H9 (cell line): ENCODE measurements around the gene ADAM22. TPM values are rescaled to one million over a fixed set of nuclear protein-coding genes. Genes with fewer than 3 reads are reported as not detected.

Source experiments
- DNase-seq: peaks from one replicate; pipeline ENCODE4 v3.0.0-alpha.2; 2017
- H2AFZ ChIP-seq: one replicate; pipeline ENCODE4 v1.6.1; 2013; ENCODE audit warnings: mild to moderate bottlenecking, low read length, control low read depth, moderate library complexity
- H2AK5ac ChIP-seq: 2 replicates; pipeline ENCODE4 v1.6.1; 2013; ENCODE audit warnings: low read length, control low read depth, mixed read lengths; ENCODE audit not compliant: insufficient read length
- H2BK120ac ChIP-seq: one replicate; pipeline ENCODE4 v1.6.1; 2013; ENCODE audit warnings: low read depth, mild to moderate bottlenecking, low read length, control low read depth, inconsistent platforms; ENCODE audit not compliant: poor library complexity, severe bottlenecking
- H2BK12ac ChIP-seq: 2 replicates; pipeline ENCODE4 v1.6.1; 2013; ENCODE audit warnings: low read length, control low read depth, mixed read lengths, low read depth; ENCODE audit not compliant: insufficient read length
- H2BK15ac ChIP-seq: 2 replicates; pipeline ENCODE4 v1.6.1; 2013; ENCODE audit warnings: low read depth, low read length, control low read depth
- H2BK20ac ChIP-seq: one replicate; pipeline ENCODE4 v1.6.1; 2013; ENCODE audit warnings: low read depth, mild to moderate bottlenecking, low read length, control low read depth, inconsistent platforms; ENCODE audit not compliant: poor library complexity, severe bottlenecking
- H2BK5ac ChIP-seq: 2 replicates; pipeline ENCODE4 v1.6.1; 2013; ENCODE audit warnings: low read length, control low read depth, mixed read lengths; ENCODE audit not compliant: insufficient read length
- H3K14ac ChIP-seq: 2 replicates; pipeline ENCODE4 v1.6.1; 2013; ENCODE audit warnings: low read length, control low read depth; ENCODE audit not compliant: insufficient read depth
- H3K18ac ChIP-seq: 2 replicates; pipeline ENCODE4 v1.6.1; 2013; ENCODE audit warnings: low read depth, mild to moderate bottlenecking, mixed read lengths, low read length, control low read depth; ENCODE audit not compliant: insufficient read length
- H3K23ac ChIP-seq: 2 replicates; pipeline ENCODE4 v1.6.1; 2013; ENCODE audit warnings: low read length, control low read depth, mixed read lengths, low read depth; ENCODE audit not compliant: insufficient read length
- H3K23me2 ChIP-seq: 2 replicates; pipeline ENCODE4 v1.6.1; 2013; ENCODE audit warnings: low read depth, mild to moderate bottlenecking, mixed read lengths, low read length, control low read depth; ENCODE audit not compliant: insufficient read length, poor library complexity, severe bottlenecking
- H3K27ac ChIP-seq: 2 replicates; pipeline ENCODE4 v1.5.1; 2013; ENCODE audit warnings: low read length, control low read depth, mixed read lengths, low read depth; ENCODE audit not compliant: insufficient read length
- H3K27me3 ChIP-seq: 2 replicates; pipeline ENCODE4 v1.6.1; 2013; ENCODE audit warnings: low read length, control low read depth, inconsistent platforms; ENCODE audit not compliant: insufficient read depth
- H3K4ac ChIP-seq: 2 replicates; pipeline ENCODE4 v1.6.1; 2013; ENCODE audit warnings: low read depth, mild to moderate bottlenecking, control low read depth, inconsistent platforms, low read length, moderate library complexity
- H3K4me1 ChIP-seq: 2 replicates; pipeline ENCODE4 v1.6.1; 2013; ENCODE audit warnings: low read length, control low read depth, inconsistent platforms; ENCODE audit not compliant: insufficient read depth
- H3K4me2 ChIP-seq: 2 replicates; pipeline ENCODE4 v1.6.1; 2013; ENCODE audit warnings: low read length, control low read depth, mixed read lengths; ENCODE audit not compliant: insufficient read length, insufficient read depth
- H3K56ac ChIP-seq: 2 replicates; pipeline ENCODE4 v1.6.1; 2013; ENCODE audit warnings: low read depth, mild to moderate bottlenecking, mixed read lengths, low read length, control low read depth; ENCODE audit not compliant: insufficient read length
- H3K79me1 ChIP-seq: 2 replicates; pipeline ENCODE4 v1.6.1; 2013; ENCODE audit warnings: low read depth, mild to moderate bottlenecking, moderate library complexity, low read length, control low read depth, inconsistent platforms; ENCODE audit not compliant: insufficient read depth, poor library complexity, severe bottlenecking
- H3K79me2 ChIP-seq: 2 replicates; pipeline ENCODE4 v1.6.1; 2013; ENCODE audit warnings: low read length, control low read depth, inconsistent platforms; ENCODE audit not compliant: insufficient read depth
- H3K9ac ChIP-seq: 2 replicates; pipeline ENCODE4 v1.6.1; 2013; ENCODE audit warnings: low read length, control low read depth, mixed read lengths; ENCODE audit not compliant: insufficient read length; ENCODE audit errors: extremely low read depth
- H3K9me3 ChIP-seq: one replicate; pipeline ENCODE4 v1.6.1; 2013; ENCODE audit warnings: low read depth, low read length, inconsistent platforms; ENCODE audit not compliant: control insufficient read depth
- H3T11ph ChIP-seq: one replicate; pipeline ENCODE4 v1.6.1; 2013; ENCODE audit warnings: mild to moderate bottlenecking, low read length, control low read depth, inconsistent platforms
- H4K20me1 ChIP-seq: one replicate; pipeline ENCODE4 v1.6.1; 2013; ENCODE audit not compliant: control insufficient read depth, insufficient read length, insufficient read depth
- H4K5ac ChIP-seq: 2 replicates; pipeline ENCODE4 v1.6.1; 2013; ENCODE audit warnings: low read depth, mild to moderate bottlenecking, mixed read lengths, low read length, control low read depth; ENCODE audit not compliant: insufficient read length
- H4K8ac ChIP-seq: replicated peaks from 2 replicates; pipeline ENCODE4 v1.6.1; 2013; ENCODE audit warnings: low read length, control low read depth, mixed read lengths, low read depth; ENCODE audit not compliant: insufficient read length
- H4K91ac ChIP-seq: 2 replicates; pipeline ENCODE4 v1.6.1; 2013; ENCODE audit warnings: low read depth, mild to moderate bottlenecking, moderate library complexity, mixed read lengths, low read length, control low read depth; ENCODE audit not compliant: insufficient read length
- H3K27ac Mint-ChIP-seq, 3 experiments: 2 replicates in 2 of 3; 3 replicates in 1 of 3; pipeline ENCODE4 v1.8.0; 2020 to 2021; ENCODE audit warnings: mixed read lengths in 3 of 3, mild to moderate bottlenecking in 1 of 3, moderate library complexity in 1 of 3
- H3K27me3 Mint-ChIP-seq: 2 replicates; pipeline ENCODE4 v1.8.0; 2021; ENCODE audit warnings: low read depth, mild to moderate bottlenecking, moderate library complexity, mixed read lengths
- H3K36me3 Mint-ChIP-seq, 3 experiments: 2 replicates in 2 of 3; 3 replicates in 1 of 3; pipeline ENCODE4 v1.8.0; 2020 to 2021; ENCODE audit warnings: low read depth in 3 of 3, mixed read lengths in 3 of 3; ENCODE audit not compliant: insufficient read depth in 1 of 3
- H3K4me1 Mint-ChIP-seq, 2 experiments: 2 replicates each; pipeline ENCODE4 v1.8.0; 2020; ENCODE audit warnings: mixed read lengths in 2 of 2
- H3K4me3 Mint-ChIP-seq, 2 experiments: 2 replicates in 1 of 2; 3 replicates in 1 of 2; pipeline ENCODE4 v1.8.0; 2020 to 2021; ENCODE audit warnings: mild to moderate bottlenecking in 2 of 2, mixed read lengths in 2 of 2, moderate library complexity in 1 of 2
- H3K9me3 Mint-ChIP-seq, 2 experiments: 2 replicates in 1 of 2; 3 replicates in 1 of 2; pipeline ENCODE4 v1.8.0; 2020; ENCODE audit warnings: mild to moderate bottlenecking in 2 of 2, mixed read lengths in 2 of 2, moderate library complexity in 1 of 2
- CTCF ChIP-seq: fragments of 200-600 bp; sonication (generic); conservative IDR thresholded peaks from 3 replicates; pipeline ENCODE4 v1.8.0; 2021; ENCODE audit warnings: antibody characterized with exemption, mild to moderate bottlenecking
- WGBS: extraction: QIAGEN DNeasy Blood & Tissue Kit; methylation state at CpG from one replicate; pipeline ENCODE4 v1.1.7; 2013; ENCODE audit warnings: missing lambda C conversion rate, low lambda C conversion rate, mixed read lengths; ENCODE audit not compliant: insufficient read length; ENCODE audit errors: extremely low coverage; 5-methylcytosine and 5-hydroxymethylcytosine counted together
- total RNA-seq: library from RNA; stranded (reverse); gene quantifications from 2 replicates; pipeline ENCODE4 v1.2.1, GENCODE V29; 2021

The ADAM22 gene
- total RNA-seq, 1 experiment from 2014 or later: 8.7 TPM

GRCh38 chr7:88215295-88215694, 281.2 kb downstream of the ADAM22 start:
- Histone ChIP-seq H3T11ph (no peak overlapping the region), H2BK5ac (no peak overlapping the region), H4K8ac (no peak overlapping the region), H4K5ac (no peak overlapping the region), H2BK120ac (no peak overlapping the region), H3K56ac (no peak overlapping the region), H3K9ac (no peak overlapping the region), H4K91ac (no peak overlapping the region), H3K4me2 (no peak overlapping the region), H3K79me2 (peaks cover 2% of the 10 kb centered on the region; the same call in 1 of the 2 replicates), H3K27me3 (no peaks in the 10 kb centered on the region), H2AFZ (no peak overlapping the region), H2BK20ac (no peak overlapping the region), H4K20me1 (no peaks in the 10 kb centered on the region), H3K4ac (no peak overlapping the region), H3K4me1 (peaks cover 6% of the 10 kb centered on the region), H2BK15ac (no peak overlapping the region), H3K27ac (no peak overlapping the region), H2AK5ac (no peak overlapping the region), H2BK12ac (no peak overlapping the region), H3K14ac (no peak overlapping the region), H3K23me2 (peaks cover 12% of the 10 kb centered on the region), H3K18ac (no peak overlapping the region), H3K9me3 (no peaks in the 10 kb centered on the region), H3K23ac (no peak overlapping the region), H3K79me1 (no peaks in the 10 kb centered on the region)
- no CpG with 5 or more reads among the region's 2 CpGs for WGBS
- Mint-ChIP-seq H3K27me3 (no peaks in the 10 kb centered on the region), H3K4me1 (peaks cover 36 to 43% of the 10 kb centered on the region in 2 experiments), H3K27ac (peak overlapping the region in 2 of 3 experiments; percentile 11 to 82; a peak in 2 of 7 replicates), H3K4me3 (no peak overlapping the region), H3K36me3 (peaks cover 16 to 37% (median 29%) of the 10 kb centered on the region in 3 experiments; a peak in 6 of 7 replicates), H3K9me3 (no peaks in the 10 kb centered on the region; a peak in 1 of 5 replicates)
- DNase-seq: no peak
- no peak for TF ChIP-seq CTCF
